Measurements from ENCODE around the gene MECR. TPM values are rescaled to one million over a fixed set of nuclear protein-coding genes. Genes with fewer than 3 reads are reported as not detected.

The MECR gene
- polyA plus RNA-seq, 1 of the 3 experiments (the other 2 are of a cell fraction) = 38.3 TPM

GRCh38 chr1:29269382-29269781, 38.6 kb upstream of the MECR start:
- ChIA-PET POLR2A (no interaction called here), CTCF (interaction anchor here (1.6 to 1.9 kb wide), 3 partner anchors 9 to 29 kb away, joined by 3 to 6 read pairs (median 4); no protein-coding TSS in a partner anchor)
- Histone ChIP-seq H3K9me3 (no peaks in the 10 kb centered on the region), H4K20me1 (ENCODE audit: insufficient read depth) (no peaks in the 10 kb centered on the region), H3K27me3 (ENCODE audit: insufficient read depth) (no peaks in the 10 kb centered on the region), H3K4me2 (no peak overlapping the region), H3K4me1 (ENCODE audit: control insufficient read depth in 1 of 2, insufficient read depth in 2 of 2, low read depth in 1 of 2, low read length in 1 of 2) (peaks cover 3 to 10% of the 10 kb centered on the region in 2 experiments; a peak in 2 of 4 replicates), H3F3A (replicated peaks; ENCODE audit: insufficient read depth) (no peaks in the 10 kb centered on the region), H3K27ac (ENCODE audit: low read depth in 2 of 2, low read length in 1 of 2) (no peak overlapping the region), H2AFZ (ENCODE audit: low read depth) (no peak overlapping the region), H3K9ac (no peak overlapping the region), H3K79me2 (ENCODE audit: insufficient read depth) (no peaks in the 10 kb centered on the region), H3K36me3 (replicated peaks in 1 of 2; ENCODE audit: control insufficient read depth in 1 of 2, insufficient read depth in 2 of 2, low read length in 1 of 2) (no peaks in the 10 kb centered on the region), H3K9me2 (no peaks in the 10 kb centered on the region), H3K4me3 (ENCODE audit: low read depth in 2 of 2, low read length in 1 of 2) (no peak overlapping the region)
- DNase-seq = no peak
- WGBS (ENCODE audit: low lambda C conversion rate) = 83% methylated on average over 8 of the region's 8 CpGs
- TF ChIP-seq YY1 (IDR thresholded peaks at IDR 0.05; ENCODE audit: low read depth) (no peak), RCOR1 (IDR thresholded peaks at IDR 0.05; ENCODE audit: low read length) (no peak)

DNA sequence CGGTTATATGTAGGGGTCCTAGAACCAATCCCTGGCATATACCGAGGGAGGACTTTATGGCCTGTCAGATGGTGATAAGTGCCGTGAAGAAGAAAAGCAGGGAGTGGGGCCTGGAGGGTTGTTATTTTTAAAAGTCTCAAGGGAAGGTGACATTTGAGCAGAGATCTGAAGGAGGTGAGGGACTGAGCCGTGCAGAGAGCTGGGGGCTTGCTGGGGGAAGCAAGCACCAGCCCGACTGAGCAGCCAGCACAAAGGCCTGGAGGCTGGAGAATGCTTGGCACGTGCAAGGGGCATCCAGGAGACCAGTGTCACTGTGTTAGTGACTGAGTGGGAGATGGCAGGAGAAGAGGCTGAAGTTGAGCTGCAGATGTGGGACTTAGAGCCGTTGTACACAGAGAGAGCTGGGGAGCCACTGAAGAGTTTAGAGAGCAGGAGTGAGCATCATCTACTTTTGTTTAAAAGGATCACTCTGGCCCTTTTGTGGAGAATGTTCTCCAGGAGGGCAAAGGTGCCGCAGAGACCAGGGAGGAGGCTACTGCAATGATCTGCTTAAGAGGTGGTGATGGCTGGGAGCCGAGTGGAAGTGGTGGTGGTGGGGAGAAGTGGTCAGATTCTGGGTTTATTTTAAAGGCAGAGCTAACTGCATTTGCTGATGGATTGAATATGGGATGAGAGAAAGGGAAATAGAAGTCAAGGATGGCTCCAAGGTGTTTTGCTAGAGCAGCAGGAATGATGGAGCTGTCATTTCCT, 36.8 kb upstream of the MECR start:
- H3K4me2 ChIP-seq = no peak overlapping the region
- WGBS (ENCODE audit: low lambda C conversion rate) = 71% methylated on average over 9 of the region's 9 CpGs
- TF ChIP-seq FOXJ3 (CRISPR knock-in tag; IDR thresholded peaks at IDR 0.05) = no peak
- TF ChIP-seq RFX5 (IDR thresholded peaks at IDR 0.05; ENCODE audit: low read length) = no peak
- no peak for TF ChIP-seq JUND (IDR thresholded peaks at IDR 0.05)
- no peak for TF ChIP-seq FOXM1 (IDR thresholded peaks at IDR 0.05; ENCODE audit: low read depth)
- no peak for TF ChIP-seq CTCF (IDR thresholded peaks at IDR 0.05)
- no peak for TF ChIP-seq PBX3 (IDR thresholded peaks at IDR 0.05)
- TF ChIP-seq TEAD4 (IDR thresholded peaks at IDR 0.05; ENCODE audit: borderline replicate concordance, insufficient read depth) = no peak
- TF ChIP-seq SIN3A (IDR thresholded peaks at IDR 0.05; ENCODE audit: borderline replicate concordance, low read depth, low read length) = no peak
- TF ChIP-seq RAD21 (IDR thresholded peaks at IDR 0.05; ENCODE audit: low read length) = no peak
- TF ChIP-seq SMC3 (IDR thresholded peaks at IDR 0.05; ENCODE audit: low read depth, low read length) = no peak
- no peak for TF ChIP-seq RXRA (IDR thresholded peaks at IDR 0.05; ENCODE audit: borderline replicate concordance, low read depth)
- no peak for TF ChIP-seq TAF1 (IDR thresholded peaks at IDR 0.05; ENCODE audit: borderline replicate concordance, low read depth, low read length)
- TF ChIP-seq POLR2AphosphoS5 (IDR thresholded peaks at IDR 0.05; ENCODE audit: low read depth, low read length) = no peak
- TF ChIP-seq RCOR1 (IDR thresholded peaks at IDR 0.05; ENCODE audit: low read length) = no peak
- no peak for TF ChIP-seq GABPA (IDR thresholded peaks at IDR 0.05; ENCODE audit: low read depth)
- TF ChIP-seq MAX (IDR thresholded peaks at IDR 0.05; ENCODE audit: low read depth) = no peak
- no peak for TF ChIP-seq TCF12 (IDR thresholded peaks at IDR 0.05)
- TF ChIP-seq ZBTB33 (IDR thresholded peaks at IDR 0.05; ENCODE audit: borderline replicate concordance, low read depth) = no peak
- no peak for TF ChIP-seq ELF1 (IDR thresholded peaks at IDR 0.05)
- TF ChIP-seq IRF3 (IDR thresholded peaks at IDR 0.05; ENCODE audit: low read depth, low read length) = no peak
- no peaks in the 10 kb centered on the region for H3F3A ChIP-seq (replicated peaks; ENCODE audit: insufficient read depth)
- no peak for DNase-seq
- CTCF ChIA-PET = interaction anchor here (0.9 kb wide), 1 partner anchor 29 kb away, joined by 3 read pairs; no protein-coding TSS in a partner anchor
- no peaks in the 10 kb centered on the region for H3K36me3 ChIP-seq (replicated peaks in 1 of 2; ENCODE audit: control insufficient read depth in 1 of 2, insufficient read depth in 2 of 2, low read length in 1 of 2)
- no peak overlapping the region for H3K9ac ChIP-seq
- H4K20me1 ChIP-seq (ENCODE audit: insufficient read depth) = no peaks in the 10 kb centered on the region
- H3K9me2 ChIP-seq = no peaks in the 10 kb centered on the region
- H2AFZ ChIP-seq (ENCODE audit: low read depth) = no peak overlapping the region
- H3K4me1 ChIP-seq (ENCODE audit: control insufficient read depth in 1 of 2, insufficient read depth in 2 of 2, low read depth in 1 of 2, low read length in 1 of 2) = peaks cover 3 to 10% of the 10 kb centered on the region in 2 experiments; a peak in 2 of 4 replicates
- no peak overlapping the region for H3K4me3 ChIP-seq (ENCODE audit: low read depth in 2 of 2, low read length in 1 of 2)
- no peaks in the 10 kb centered on the region for H3K27me3 ChIP-seq (ENCODE audit: insufficient read depth)
- POLR2A ChIA-PET = no interaction called here
- H3K9me3 ChIP-seq = no peaks in the 10 kb centered on the region
- H3K27ac ChIP-seq (ENCODE audit: low read depth in 2 of 2, low read length in 1 of 2) = no peak overlapping the region
- no peaks in the 10 kb centered on the region for H3K79me2 ChIP-seq (ENCODE audit: insufficient read depth)
